ENCODE data around the gene UBTD2. TPM values are rescaled to one million over a fixed set of nuclear protein-coding genes. Genes with fewer than 3 reads are reported as not detected.

UBTD2 gene
- polyA plus RNA-seq, 4 donors, result 68.5 to 85.5 (median 83.9) TPM

GRCh38 chr5:172173564-172174153, 109.9 kb downstream of the UBTD2 start:
- DNase-seq (ENCODE audit: low read depth in 4 of 4, low spot score in 3 of 4), result no peak

- DNase-seq (ENCODE audit: low read depth in 4 of 4, low spot score in 3 of 4), result no peak
Measured at GRCh38 chr5:172172912-172173563, 110.5 kb downstream of the UBTD2 start.

- no peak for DNase-seq (ENCODE audit: low read depth in 4 of 4, low spot score in 3 of 4)
Measured at GRCh38 chr5:172171118-172171517, 112.4 kb downstream of the UBTD2 start.

- DNase-seq (ENCODE audit: low read depth in 4 of 4, low spot score in 3 of 4), result no peak
Measured at GRCh38 chr5:172170251-172170701, 113.3 kb downstream of the UBTD2 start.

DNA sequence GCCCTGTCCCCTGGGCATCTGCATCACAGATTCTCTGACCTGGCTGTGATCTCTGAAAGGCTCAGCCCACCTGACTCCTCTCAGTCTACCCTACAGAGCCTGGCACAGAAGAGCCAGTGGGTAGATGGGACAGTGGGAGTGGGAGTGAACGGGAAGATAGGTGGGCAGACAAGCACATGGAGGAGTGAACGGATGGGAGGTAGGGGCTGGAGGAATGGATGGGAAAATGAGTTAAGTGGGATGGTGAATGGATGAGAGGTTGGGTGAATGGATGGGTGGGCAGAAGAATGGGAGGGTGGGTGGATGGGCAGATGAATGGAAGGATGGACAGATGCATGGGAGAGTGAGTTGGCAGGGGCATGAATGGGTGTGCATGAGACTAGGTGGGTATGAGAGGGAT, 114.3 kb downstream of the UBTD2 start:
- no peak for DNase-seq (ENCODE audit: low read depth in 4 of 4, low spot score in 3 of 4)

DNA sequence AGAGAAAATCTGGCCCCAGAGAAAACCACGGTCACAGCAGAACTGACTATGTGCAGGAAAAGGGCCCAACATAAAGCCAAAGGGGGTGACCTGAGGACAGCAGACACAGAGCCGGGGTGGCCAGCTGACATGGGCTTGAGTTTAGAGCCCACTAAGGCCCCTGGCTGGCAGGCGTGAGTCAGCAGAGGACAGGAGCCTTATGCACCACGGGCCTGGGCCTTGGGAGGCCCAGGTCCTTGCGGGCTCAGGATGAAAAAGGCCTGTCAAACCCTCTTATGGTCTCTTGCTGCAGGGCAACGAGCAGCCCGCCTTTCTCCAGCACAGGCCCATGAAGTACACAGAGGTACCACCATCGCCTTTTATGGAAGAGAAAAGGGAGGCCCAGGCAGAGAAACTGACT, 115.3 kb downstream of the UBTD2 start:
- no peak for DNase-seq (ENCODE audit: low read depth in 4 of 4, low spot score in 3 of 4)

DNA sequence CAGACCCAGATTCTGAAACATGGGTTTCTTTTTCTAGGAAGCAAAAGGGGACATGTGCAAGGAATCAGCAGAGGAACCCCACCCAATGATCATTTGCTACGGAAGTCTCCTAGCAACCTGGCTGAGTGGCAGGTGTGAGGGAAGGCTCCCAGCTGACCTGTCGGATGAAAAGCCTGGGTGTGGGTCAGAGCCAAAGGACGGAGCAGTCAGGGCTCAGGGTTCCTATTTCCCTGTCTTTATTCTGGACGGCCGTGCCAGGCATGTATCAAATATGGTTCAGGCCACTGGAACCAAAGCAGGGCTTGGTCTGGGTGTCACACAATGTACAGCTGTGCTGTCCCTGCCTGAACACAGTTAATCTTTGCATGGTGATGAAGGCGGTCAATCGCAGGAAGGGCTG, 115.7 kb downstream of the UBTD2 start:
- DNase-seq (ENCODE audit: low read depth in 4 of 4, low spot score in 3 of 4), result no peak

- DNase-seq (ENCODE audit: low read depth in 4 of 4, low spot score in 3 of 4), result no peak
Measured at GRCh38 chr5:172166030-172166826, 117.3 kb downstream of the UBTD2 start.

- DNase-seq (ENCODE audit: low read depth in 4 of 4, low spot score in 3 of 4), result no peak
Measured at GRCh38 chr5:172165465-172165864, 118.1 kb downstream of the UBTD2 start.

DNA sequence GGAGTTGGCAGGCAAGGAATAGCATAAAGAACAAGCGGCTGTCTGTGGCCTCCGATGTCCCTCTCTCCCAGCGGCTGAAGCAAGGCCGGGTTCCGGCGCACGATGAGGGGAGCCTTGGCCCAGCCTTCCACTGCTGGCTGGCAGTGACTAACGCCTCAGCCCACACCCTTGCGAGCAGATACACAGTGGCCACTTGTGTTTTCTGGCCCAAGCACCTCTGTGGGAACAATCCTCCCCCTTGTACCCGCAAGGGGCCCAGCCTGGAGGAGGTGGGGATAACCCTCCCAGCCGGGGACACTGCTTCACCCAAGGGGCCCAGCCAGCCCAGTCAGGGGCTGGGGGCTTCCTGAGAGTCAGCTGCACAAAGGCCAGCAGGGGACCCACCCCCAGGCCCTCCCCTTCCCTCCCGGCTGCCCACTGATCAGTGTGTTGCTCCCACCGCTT, 118.8 kb downstream of the UBTD2 start:
- no peak for DNase-seq (ENCODE audit: low read depth in 4 of 4, low spot score in 3 of 4)

DNA sequence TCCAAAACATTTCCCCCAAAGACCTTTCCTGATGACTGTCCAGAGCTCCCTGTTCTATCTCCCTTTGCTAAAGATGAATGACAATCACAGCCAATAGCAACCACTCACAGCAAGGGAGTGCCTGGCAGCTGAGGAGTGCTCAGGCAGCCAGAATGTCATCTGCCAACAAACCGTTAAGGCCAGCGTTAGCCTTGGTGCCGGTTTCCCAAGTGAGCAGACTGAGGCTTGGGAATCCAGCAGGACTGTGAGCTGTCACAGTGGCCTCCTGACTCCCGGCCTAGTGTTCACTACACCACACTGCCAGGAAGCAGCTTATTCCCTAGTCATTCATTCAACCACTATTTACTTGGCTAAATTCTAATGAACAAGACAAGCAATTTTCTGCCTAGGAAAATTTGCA, 120.2 kb downstream of the UBTD2 start:
- DNase-seq (ENCODE audit: low read depth in 4 of 4, low spot score in 3 of 4), result no peak

GRCh38 chr5:172162987-172163343, 120.6 kb downstream of the UBTD2 start:
- DNase-seq (ENCODE audit: low read depth in 4 of 4, low spot score in 3 of 4), result no peak

GRCh38 chr5:172162323-172162986, 121.1 kb downstream of the UBTD2 start:
- no peak for DNase-seq (ENCODE audit: low read depth in 4 of 4, low spot score in 3 of 4)

DNA sequence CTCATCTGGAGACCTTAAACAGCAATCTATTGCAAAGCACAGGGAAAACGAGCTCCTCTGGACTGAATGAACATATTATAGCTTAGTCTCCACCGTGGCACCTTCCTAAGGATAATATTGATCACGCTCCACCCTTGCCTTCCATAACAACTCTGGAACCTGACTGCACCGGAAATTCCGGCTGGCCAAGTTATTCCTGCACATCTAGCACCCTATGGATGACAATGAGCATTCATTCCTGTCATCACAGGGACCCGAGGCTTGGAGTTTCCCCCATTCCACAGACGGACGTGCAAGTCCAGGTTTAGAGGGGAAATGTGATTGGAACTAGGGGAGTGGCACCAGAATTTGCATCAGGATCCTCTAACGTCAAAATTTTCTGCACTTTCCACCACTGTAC, 123.1 kb downstream of the UBTD2 start:
- DNase-seq (ENCODE audit: low read depth in 4 of 4, low spot score in 3 of 4), result no peak

Other genes starting within 250 kb of the UBTD2 start
- gene STK10, start 95.5 kb downstream of the UBTD2 start, polyA plus RNA-seq (ENCODE audit: insufficient read length in 4 of 4), result 10 to 100 TPM; 15.3 to 19.1 (median 16.1) TPM
- gene EFCAB9, start 89.6 kb downstream of the UBTD2 start, polyA plus RNA-seq (ENCODE audit: insufficient read length in 4 of 4), result not detected
- 10 to 100 TPM; 31.0 to 34.8 (median 33.1) TPM for gene SH3PXD2B, start 170.8 kb upstream of the UBTD2 start, polyA plus RNA-seq (ENCODE audit: insufficient read length in 4 of 4)